NCI-H510A (cell line): ENCODE results near the gene ALDH3B2.

ENCODE experiments used
- DNase-seq: peaks from one replicate; lab custom pipeline; 2025; lab: John Stamatoyannopoulos, UW

ALDH3B2 gene

GRCh38 chr11:67613960-67614715 is 60.3 kb downstream of the ALDH3B2 start:
- no peak for DNase-seq

GRCh38 chr11:67613313-67613959 is 61.0 kb downstream of the ALDH3B2 start:
- no peak for DNase-seq

GRCh38 chr11:67612751-67613150 is 61.7 kb downstream of the ALDH3B2 start:
- no peak for DNase-seq
